Heart left ventricle (tissue), 13 donors: ENCODE measurements around the gene NABP1.

Experiments
- POLR2A ChIP-seq, 2 donors: fragments of 450-650 bp; IDR thresholded peaks; one replicate each; pipeline ENCODE4 v1.6.1; 2017; ENCODE audit warnings: antibody characterized with exemption in 2 of 2, mild to moderate bottlenecking in 2 of 2, moderate library complexity in 2 of 2
- TF ChIP-seq, protein P1 (sequence below), 12 donors: fragments of 200-600 bp; sonication (generic) in 4 of 12; IDR thresholded peaks; one replicate each; pipeline versions ENCODE4 v1.5.0 to v1.8.0; 2018 to 2022; ENCODE audit warnings: antibody characterized with exemption in 12 of 12, mild to moderate bottlenecking in 5 of 12
- donor health status: ischemic (EF 13 %, LVEDD 7.1; RV severe dilation, severe dysfunction).
- donor health status: DM: no; HTN: yes; CAD: no.
- donor health status: DM: no; HTN: no; CAD: no.
- donor health status: ischemic (EF 25% LVEDD 6.9; RV normal size, moderate dysfunction).
- donor health status: ischemic (EF 25% LVEDD 5.7; RV mildly dilated, moderate dysfunction).
- donor health status: ischemic (EF 35%, LVEDD 5.7; RV mildly dilated, moderate dysfunction).
- donor health status: nonischemic (EF 11% LVEDD 7.7; RV severe dilation, severe dysfunction).
- donor health status: DM: yes; HTN: yes; CAD: no.
- donor health status: PGD.
- donor health status: ischemic (EF 29% LVEDD 5.4; RV normal size, mild dysfunction).
- donor health status: nonischemic (EF 23%, LVEDD 6.1; RV moderate dilation, normal function).

DNA sequence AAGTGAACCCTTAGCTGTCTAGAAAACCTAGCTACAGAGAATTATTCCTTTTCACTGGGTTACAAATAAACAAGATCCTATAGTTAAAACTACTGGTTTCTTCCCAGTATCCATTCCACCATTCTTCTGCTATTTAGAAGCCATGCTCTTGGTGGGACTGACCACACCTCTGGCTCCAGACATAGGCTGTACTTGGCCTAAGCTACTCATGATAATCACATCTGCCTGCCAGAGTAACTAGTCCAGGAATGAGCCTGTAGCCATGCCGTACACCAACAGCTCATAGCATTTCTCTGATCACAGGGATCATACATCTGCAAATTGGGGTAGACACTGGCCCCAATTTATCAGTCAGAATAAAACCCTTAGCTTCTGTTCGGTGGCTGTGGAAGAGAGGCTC, 33.7 kb downstream of the NABP1 start:
- TF ChIP-seq, protein P1, sequence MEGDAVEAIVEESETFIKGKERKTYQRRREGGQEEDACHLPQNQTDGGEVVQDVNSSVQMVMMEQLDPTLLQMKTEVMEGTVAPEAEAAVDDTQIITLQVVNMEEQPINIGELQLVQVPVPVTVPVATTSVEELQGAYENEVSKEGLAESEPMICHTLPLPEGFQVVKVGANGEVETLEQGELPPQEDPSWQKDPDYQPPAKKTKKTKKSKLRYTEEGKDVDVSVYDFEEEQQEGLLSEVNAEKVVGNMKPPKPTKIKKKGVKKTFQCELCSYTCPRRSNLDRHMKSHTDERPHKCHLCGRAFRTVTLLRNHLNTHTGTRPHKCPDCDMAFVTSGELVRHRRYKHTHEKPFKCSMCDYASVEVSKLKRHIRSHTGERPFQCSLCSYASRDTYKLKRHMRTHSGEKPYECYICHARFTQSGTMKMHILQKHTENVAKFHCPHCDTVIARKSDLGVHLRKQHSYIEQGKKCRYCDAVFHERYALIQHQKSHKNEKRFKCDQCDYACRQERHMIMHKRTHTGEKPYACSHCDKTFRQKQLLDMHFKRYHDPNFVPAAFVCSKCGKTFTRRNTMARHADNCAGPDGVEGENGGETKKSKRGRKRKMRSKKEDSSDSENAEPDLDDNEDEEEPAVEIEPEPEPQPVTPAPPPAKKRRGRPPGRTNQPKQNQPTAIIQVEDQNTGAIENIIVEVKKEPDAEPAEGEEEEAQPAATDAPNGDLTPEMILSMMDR (IDR thresholded peaks at IDR 0.05) = no peak
- no peak for TF ChIP-seq POLR2A (IDR thresholded peaks at IDR 0.05)
